ENCODE data around the gene ST6GALNAC6.

ST6GALNAC6 gene

GRCh38 chr9:127931092-127931881 is 31.9 kb upstream of the ST6GALNAC6 start:
- peak overlapping the region; percentile 70 for H3K27ac ChIP-seq
- TF ChIP-seq ZFX (IDR thresholded peaks at IDR 0.05; ENCODE audit: borderline replicate concordance) (no peak), CTCF (IDR thresholded peaks at IDR 0.05) (no peak)

- peak within 1 kb of the TSS; percentile 70 for H3K27ac ChIP-seq
- TF ChIP-seq ZFX (IDR thresholded peaks at IDR 0.05; ENCODE audit: borderline replicate concordance) (no peak), CTCF (IDR thresholded peaks at IDR 0.05) (peak; percentile 30)
These were observed 31.1 kb upstream of the ST6GALNAC6 start, which contains the start of gene PIP5KL1 for GRCh38 chr9:127930231-127931091. Gene PIP5KL1 (minus strand): TSS chr9:127930777. CDS start chr9:127930752, 25 bp downstream.

GRCh38 chr9:127929625-127929979 is 30.2 kb upstream of the ST6GALNAC6 start:
- TF ChIP-seq ZFX (IDR thresholded peaks at IDR 0.05; ENCODE audit: borderline replicate concordance) (no peak), CTCF (IDR thresholded peaks at IDR 0.05) (no peak)
- no peak overlapping the region for H3K27ac ChIP-seq

GRCh38 chr9:127928676-127929624 is 29.5 kb upstream of the ST6GALNAC6 start:
- peak overlapping the region; percentile 31; the same call in 1 of the 2 replicates for H3K27ac ChIP-seq
- TF ChIP-seq ZFX (IDR thresholded peaks at IDR 0.05; ENCODE audit: borderline replicate concordance) (no peak), CTCF (IDR thresholded peaks at IDR 0.05) (no peak)

- TF ChIP-seq CTCF (IDR thresholded peaks at IDR 0.05) (no peak), ZFX (IDR thresholded peaks at IDR 0.05; ENCODE audit: borderline replicate concordance) (no peak)
- H3K27ac ChIP-seq = peak overlapping the region; percentile 31; the same call in 1 of the 2 replicates
These were observed 28.7 kb upstream of the ST6GALNAC6 start for GRCh38 chr9:127927988-127928675.

All from 22Rv1 (cell line).